Stimulated activated CD4-positive, alpha-beta T cell treated with anti-CD3 and anti-CD28 coated beads, Interleukin-12 subunit alpha, Interleukin-12 subunit beta, amount 100 ng/mL, for 24 hours (primary cell): Measurements from ENCODE around the gene MAL.

Experiments used
- DNase-seq, 2 experiments: peaks; one replicate each; pipeline ENCODE4 v3.0.0-alpha.2; 2020; ENCODE audit warnings: low read depth in 2 of 2

Gene MAL

GRCh38 chr2:95061601-95062183 lies 36.2 kb downstream of the MAL start:
- no peak for DNase-seq

GRCh38 chr2:95062242-95063085 lies 37.0 kb downstream of the MAL start:
- no peak for DNase-seq

- DNase-seq, result no peak
Measured at GRCh38 chr2:95063086-95063958, 37.8 kb downstream of the MAL start.

GRCh38 chr2:95068256-95068655 lies 42.7 kb downstream of the MAL start:
- DNase-seq, result no peak

- no peak for DNase-seq
Measured at GRCh38 chr2:95069465-95069864, 44.0 kb downstream of the MAL start.

- DNase-seq, result no peak
Measured at GRCh38 chr2:95071856-95072255, 46.3 kb downstream of the MAL start.

- DNase-seq, result no peak
Measured at GRCh38 chr2:95072424-95072823, 46.9 kb downstream of the MAL start.

- no peak for DNase-seq
Measured at GRCh38 chr2:95073856-95074662, 48.6 kb downstream of the MAL start.

GRCh38 chr2:95074663-95075439 lies 49.3 kb downstream of the MAL start:
- no peak for DNase-seq

- no peak for DNase-seq
Measured at GRCh38 chr2:95075440-95076132, 50.1 kb downstream of the MAL start.

- DNase-seq, result peak; percentile 75 to 88
Measured at GRCh38 chr2:95076705-95077529, 51.4 kb downstream of the MAL start.

GRCh38 chr2:95077530-95077825 lies 52.0 kb downstream of the MAL start:
- no peak for DNase-seq

GRCh38 chr2:95077861-95078603 lies 52.5 kb downstream of the MAL start:
- DNase-seq, result no peak

- no peak for DNase-seq
Measured at GRCh38 chr2:95079199-95079683, 53.7 kb downstream of the MAL start.

GRCh38 chr2:95082477-95082876 lies 57.0 kb downstream of the MAL start:
- no peak for DNase-seq

- DNase-seq, result no peak
Measured at GRCh38 chr2:95086017-95086416, 60.5 kb downstream of the MAL start.

- DNase-seq, result no peak
Measured at GRCh38 chr2:95087379-95087778, 61.9 kb downstream of the MAL start.

GRCh38 chr2:95091885-95092555 lies 66.5 kb downstream of the MAL start:
- DNase-seq, result no peak
